SU-DHL-6 (cell line): Measurements from ENCODE around the gene IGF2BP2.

Source experiments
- EZH2phosphoT487 ChIP-seq: fragments of 200-600 bp; sonication (generic), shearing (Covaris generic); conservative IDR thresholded peaks from 2 replicates; pipeline ENCODE4 v1.6.1; 2018; ENCODE audit warnings: mild to moderate bottlenecking, antibody characterized with exemption, low read length, moderate library complexity, mixed read lengths
- TF ChIP-seq, protein P1 (sequence below): fragments of 200-600 bp; sonication (generic); IDR thresholded peaks from one replicate; pipeline ENCODE4 v1.5.1; 2017; ENCODE audit warnings: antibody characterized with exemption, mild to moderate bottlenecking, low read length, moderate library complexity; ENCODE audit not compliant: insufficient read depth, poor library complexity, severe bottlenecking

DNA sequence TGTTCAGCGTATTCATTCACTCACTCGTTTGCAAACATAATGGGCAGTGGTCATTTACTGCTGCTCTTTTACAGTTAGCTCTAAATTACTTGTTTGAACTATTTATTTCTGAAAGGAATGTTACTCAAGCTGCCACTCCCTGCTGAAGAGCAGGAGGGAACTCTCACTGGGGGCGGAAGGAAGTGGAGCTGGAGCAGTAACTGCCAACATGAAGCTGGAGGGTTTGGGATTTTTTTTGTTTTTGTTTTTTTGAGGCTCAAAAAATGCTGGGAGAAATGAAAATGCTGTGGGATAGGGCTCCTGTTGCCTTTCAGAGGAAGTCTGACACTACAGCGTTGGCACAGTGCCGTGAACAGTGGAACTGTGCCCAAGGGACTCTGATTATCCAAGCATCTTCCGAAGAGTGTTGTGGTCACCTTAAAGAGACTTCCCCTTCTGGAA is 194.6 kb downstream of the IGF2BP2 start:
- TF ChIP-seq, protein P1, sequence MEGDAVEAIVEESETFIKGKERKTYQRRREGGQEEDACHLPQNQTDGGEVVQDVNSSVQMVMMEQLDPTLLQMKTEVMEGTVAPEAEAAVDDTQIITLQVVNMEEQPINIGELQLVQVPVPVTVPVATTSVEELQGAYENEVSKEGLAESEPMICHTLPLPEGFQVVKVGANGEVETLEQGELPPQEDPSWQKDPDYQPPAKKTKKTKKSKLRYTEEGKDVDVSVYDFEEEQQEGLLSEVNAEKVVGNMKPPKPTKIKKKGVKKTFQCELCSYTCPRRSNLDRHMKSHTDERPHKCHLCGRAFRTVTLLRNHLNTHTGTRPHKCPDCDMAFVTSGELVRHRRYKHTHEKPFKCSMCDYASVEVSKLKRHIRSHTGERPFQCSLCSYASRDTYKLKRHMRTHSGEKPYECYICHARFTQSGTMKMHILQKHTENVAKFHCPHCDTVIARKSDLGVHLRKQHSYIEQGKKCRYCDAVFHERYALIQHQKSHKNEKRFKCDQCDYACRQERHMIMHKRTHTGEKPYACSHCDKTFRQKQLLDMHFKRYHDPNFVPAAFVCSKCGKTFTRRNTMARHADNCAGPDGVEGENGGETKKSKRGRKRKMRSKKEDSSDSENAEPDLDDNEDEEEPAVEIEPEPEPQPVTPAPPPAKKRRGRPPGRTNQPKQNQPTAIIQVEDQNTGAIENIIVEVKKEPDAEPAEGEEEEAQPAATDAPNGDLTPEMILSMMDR = no peak
- TF ChIP-seq EZH2phosphoT487 = no peak
